SKM-1 (cell line): Measurements from ENCODE around the gene OASL.
A peak's percentile ranks its signal among the peaks of the same experiment; 100 is the strongest.

Experiments
- DNase-seq: peaks from one replicate; lab custom pipeline; 2025; ENCODE audit not compliant: unreplicated experiment; lab: John Stamatoyannopoulos, UW

The OASL gene

DNA sequence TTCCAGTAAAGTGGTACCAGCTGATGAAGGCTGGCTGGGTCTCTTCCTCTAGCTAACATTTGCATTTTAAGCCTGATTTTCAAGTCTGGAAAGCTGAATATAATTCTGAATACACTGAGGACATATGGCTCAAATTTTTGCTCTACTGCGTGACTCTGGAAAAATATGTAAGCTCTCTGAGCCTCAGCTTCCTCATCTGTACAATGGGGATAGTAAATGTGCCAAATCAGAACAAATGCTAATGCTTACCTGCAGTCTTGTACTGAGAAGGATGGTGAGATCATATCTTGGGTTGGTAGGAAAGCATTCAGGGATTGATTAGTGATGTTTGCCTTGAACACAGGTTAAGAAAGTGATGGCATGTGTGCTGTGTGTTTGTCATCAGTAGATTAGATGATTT is 46.1 kb downstream of the OASL start:
- DNase-seq: no peak

DNA sequence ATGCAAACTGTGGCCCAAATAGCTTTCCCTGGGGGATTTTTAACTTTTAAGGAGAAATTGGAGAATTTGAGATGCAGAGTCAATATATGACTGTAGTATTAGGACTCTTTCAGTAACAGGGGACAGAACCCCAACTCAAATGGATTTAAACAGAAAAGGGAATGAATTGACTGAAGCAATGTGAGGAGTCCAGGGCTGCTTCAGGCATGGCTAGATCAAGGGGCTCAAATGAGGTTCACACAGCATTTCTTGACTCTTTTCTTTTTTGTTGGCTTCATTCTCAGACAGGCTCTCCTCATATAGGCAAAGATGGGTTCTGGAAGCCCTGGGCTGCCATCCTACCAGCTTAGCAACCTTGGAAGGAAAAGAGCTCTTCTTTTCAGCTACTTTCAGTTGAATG is 47.1 kb downstream of the OASL start:
- DNase-seq: no peak

GRCh38 chr12:120990487-120991055 is 48.5 kb downstream of the OASL start:
- no peak for DNase-seq

GRCh38 chr12:120989687-120990086 is 49.4 kb downstream of the OASL start:
- no peak for DNase-seq

DNA sequence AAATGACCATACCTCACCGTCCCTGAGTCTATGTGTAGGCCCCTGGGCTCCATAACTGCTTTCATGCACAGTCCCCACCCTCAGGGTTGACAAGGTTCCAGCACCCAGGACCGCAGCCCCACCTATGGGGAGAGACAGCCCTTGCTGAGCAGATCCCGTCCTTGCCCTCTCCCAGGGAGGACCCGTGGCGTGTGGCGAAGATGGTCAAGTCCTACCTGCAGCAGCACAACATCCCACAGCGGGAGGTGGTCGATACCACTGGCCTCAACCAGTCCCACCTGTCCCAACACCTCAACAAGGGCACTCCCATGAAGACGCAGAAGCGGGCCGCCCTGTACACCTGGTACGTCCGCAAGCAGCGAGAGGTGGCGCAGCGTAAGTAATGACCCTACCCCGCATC is 50.4 kb downstream of the OASL start:
- DNase-seq: no peak

- no peak for DNase-seq
These were observed 50.8 kb downstream of the OASL start for GRCh38 chr12:120988234-120988633.

GRCh38 chr12:120984351-120984898 is 54.6 kb downstream of the OASL start:
- DNase-seq: no peak

- no peak for DNase-seq
These were observed 55.3 kb downstream of the OASL start for GRCh38 chr12:120983759-120984158.

DNA sequence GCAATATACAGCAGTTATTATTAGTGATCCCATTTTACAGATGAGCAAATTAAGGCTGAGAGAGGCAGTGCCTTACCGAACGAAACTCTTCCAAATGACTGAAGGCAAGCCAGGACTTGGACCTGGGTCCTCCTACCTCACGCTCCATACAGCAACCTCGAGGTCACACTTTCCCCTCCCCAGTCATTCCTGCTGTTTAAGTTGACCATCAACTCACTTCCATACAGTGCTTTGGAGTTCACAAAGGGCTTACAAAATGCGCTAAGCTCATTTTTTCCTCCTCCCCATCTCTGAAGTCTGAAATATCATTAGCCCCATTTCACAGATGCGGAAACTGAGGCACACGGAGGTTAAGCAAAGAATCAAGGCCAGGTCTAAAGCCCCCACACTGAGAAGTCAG is 56.4 kb downstream of the OASL start:
- DNase-seq: no peak

- no peak for DNase-seq
These were observed 57.6 kb downstream of the OASL start for GRCh38 chr12:120981407-120981941.

- DNase-seq: no peak
These were observed 58.2 kb downstream of the OASL start for GRCh38 chr12:120980800-120981368.

DNA sequence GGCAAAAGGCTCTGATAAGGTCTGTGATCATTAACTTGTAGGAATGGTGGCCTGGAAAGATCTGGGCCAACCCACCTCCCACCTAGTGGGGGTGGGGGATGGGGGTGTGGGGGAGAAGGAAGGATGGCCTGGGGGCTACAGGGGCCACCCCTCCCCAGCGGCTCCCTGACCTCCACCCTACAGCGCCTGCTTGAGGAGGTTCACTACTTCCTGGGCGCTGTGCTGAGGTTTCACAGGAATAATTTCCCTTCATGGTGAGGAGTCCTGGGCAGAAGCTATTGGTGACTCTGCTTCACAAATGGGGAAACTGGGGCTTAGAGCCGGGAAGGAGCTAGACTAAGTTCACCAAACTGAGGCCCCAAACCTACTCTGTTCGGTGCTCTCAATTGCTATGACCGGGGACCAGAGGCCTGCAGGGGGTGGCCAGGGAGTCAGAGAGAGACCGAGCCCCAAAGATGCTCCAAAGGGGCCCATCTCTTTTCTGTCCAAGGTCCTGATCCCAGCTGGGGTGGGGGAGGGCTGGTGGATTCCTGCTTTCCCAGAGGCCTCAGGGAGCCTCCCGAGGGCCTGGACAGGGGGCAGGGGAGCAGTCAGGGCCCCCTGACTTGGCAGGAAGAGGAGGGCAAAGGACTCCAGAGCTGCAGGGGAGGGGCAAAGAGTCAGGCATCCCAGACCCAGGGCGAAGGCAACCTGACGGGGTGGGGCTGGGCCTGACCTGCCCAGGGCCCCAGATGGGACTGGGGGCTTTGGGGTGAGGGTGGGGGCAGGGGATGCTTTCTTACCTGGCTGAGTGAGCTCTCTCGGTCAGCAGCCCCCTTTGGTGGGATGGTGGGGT is 59.0 kb downstream of the OASL start:
- DNase-seq: no peak

GRCh38 chr12:120979220-120979861 is 59.7 kb downstream of the OASL start:
- no peak for DNase-seq

- DNase-seq: no peak
These were observed 60.5 kb downstream of the OASL start, which contains the start of gene HNF1A for GRCh38 chr12:120978296-120979219. HNF1A (plus strand) TSS chr12:120978543; CDS start chr12:120978769, 226 bp downstream.

GRCh38 chr12:120977531-120978295 is 61.3 kb downstream of the OASL start:
- DNase-seq: no peak

GRCh38 chr12:120972870-120973543 is 66.0 kb downstream of the OASL start:
- DNase-seq: no peak

DNA sequence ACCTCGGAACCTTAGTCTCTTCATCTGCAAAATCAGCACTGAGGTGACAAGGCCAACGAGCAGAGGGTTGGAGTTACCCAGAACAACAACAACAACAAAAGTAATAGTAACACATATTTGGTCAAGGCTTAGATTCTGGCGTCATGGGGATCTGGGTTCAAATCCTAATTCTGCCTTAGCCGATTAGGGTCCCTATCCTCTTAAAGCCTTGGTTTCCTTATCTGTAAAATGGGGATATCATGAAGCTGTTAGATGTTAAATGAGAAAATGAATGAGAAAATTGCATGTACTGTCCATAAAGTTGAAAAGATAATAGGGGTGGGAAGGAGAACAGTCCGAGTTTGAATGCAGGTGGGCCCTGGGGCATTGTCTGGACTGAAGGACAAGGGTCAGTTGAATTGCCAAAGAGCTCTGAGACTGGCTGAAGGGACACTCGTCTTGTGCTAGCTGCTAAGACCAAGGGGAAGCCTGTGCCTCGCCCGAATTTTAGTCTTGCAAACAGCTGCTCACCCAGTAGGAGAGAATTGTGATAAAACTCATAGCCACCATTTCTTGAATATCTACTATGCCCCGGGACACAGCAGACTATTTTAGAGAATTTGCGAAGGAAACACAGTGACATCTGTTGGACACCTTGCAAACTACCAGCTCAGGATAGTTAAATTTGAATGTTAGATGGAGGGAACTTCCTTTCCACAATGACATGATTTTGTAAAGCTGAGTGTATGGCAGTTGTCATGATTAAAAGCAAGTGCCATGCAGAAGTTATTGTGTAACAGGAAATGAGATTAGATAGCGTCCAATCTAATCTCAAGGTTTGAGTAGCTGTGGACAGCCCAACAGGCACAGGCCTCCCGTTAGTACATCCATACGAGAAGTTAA is 67.5 kb downstream of the OASL start:
- DNase-seq: peak; percentile 41

- no peak for DNase-seq
These were observed 68.7 kb downstream of the OASL start for GRCh38 chr12:120970310-120970709.
